HG02678 (cell line): ENCODE results near the gene ICAM1.

Experiments
- ATAC-seq: cut with Tn5 transposase; IDR thresholded peaks from one replicate; pipeline ENCODE4 v1.9.1; 2021; ENCODE audit warnings: mild to moderate bottlenecking, moderate library complexity; ENCODE audit not compliant: unreplicated experiment

The ICAM1 gene

GRCh38 chr19:10320602-10321416, 49.9 kb downstream of the ICAM1 start:
- no peak for ATAC-seq

GRCh38 chr19:10321417-10321797, 50.5 kb downstream of the ICAM1 start:
- no peak for ATAC-seq

GRCh38 chr19:10321874-10322835, 51.2 kb downstream of the ICAM1 start:
- ATAC-seq: no peak

- no peak for ATAC-seq
These were observed 54.8 kb downstream of the ICAM1 start for GRCh38 chr19:10325732-10326131.

GRCh38 chr19:10327793-10328192, 56.9 kb downstream of the ICAM1 start:
- ATAC-seq: no peak

GRCh38 chr19:10328558-10329429, 57.9 kb downstream of the ICAM1 start:
- ATAC-seq: no peak

- no peak for ATAC-seq
These were observed 58.6 kb downstream of the ICAM1 start for GRCh38 chr19:10329555-10329954.

GRCh38 chr19:10332158-10332964, 61.4 kb downstream of the ICAM1 start:
- no peak for ATAC-seq

GRCh38 chr19:10332965-10333757, 62.2 kb downstream of the ICAM1 start, which contains the start of gene RAVER1:
TSS of gene RAVER1 (minus strand) at chr19:10333529. CDS start at chr19:10333507, 22 bp downstream.
- peak; percentile 90 for ATAC-seq

GRCh38 chr19:10333758-10334587, 63.1 kb downstream of the ICAM1 start:
- ATAC-seq: no peak

- ATAC-seq: no peak
These were observed 63.9 kb downstream of the ICAM1 start for GRCh38 chr19:10334588-10335351.

GRCh38 chr19:10335352-10335985, 64.5 kb downstream of the ICAM1 start:
- no peak for ATAC-seq
